Astrocyte (in vitro differentiated cells and primary cell): Measurements from ENCODE around the gene PITPNM3. TPM values are rescaled to one million over a fixed set of nuclear protein-coding genes. Genes with fewer than 3 reads are reported as not detected.

Source experiments
- DNase-seq: peaks from one replicate; pipeline ENCODE4 v3.0.0-alpha.2; 2010; ENCODE audit warnings: low read depth
- FAIRE-seq: peaks from 2 replicates; lab custom pipeline; 2011; peaks lifted over from hg19 to GRCh38; lab: Jason Lieb, UNC
- H2AFZ ChIP-seq: 2 replicates; pipeline ENCODE4 v1.6.0; 2012; ENCODE audit warnings: low read depth, low read length, inconsistent platforms
- H3K27ac ChIP-seq: 2 replicates; pipeline ENCODE4 v1.5.1; 2011; ENCODE audit warnings: low read depth, low read length, inconsistent platforms
- H3K27me3 ChIP-seq: 2 replicates; pipeline ENCODE4 v1.6.0; 2011; ENCODE audit warnings: low read length, inconsistent platforms; ENCODE audit not compliant: insufficient read depth
- H3K36me3 ChIP-seq: 2 replicates; pipeline ENCODE4 v1.5.1; 2011; ENCODE audit warnings: low read length, inconsistent platforms; ENCODE audit not compliant: insufficient read depth
- H3K4me1 ChIP-seq: 2 replicates; pipeline ENCODE4 v1.5.1; 2011; ENCODE audit warnings: low read length, inconsistent platforms; ENCODE audit not compliant: insufficient read depth
- H3K4me2 ChIP-seq: 2 replicates; pipeline ENCODE4 v1.6.0; 2012; ENCODE audit warnings: low read length, inconsistent platforms
- H3K4me3 ChIP-seq: 2 replicates; pipeline ENCODE4 v1.5.1; 2011; ENCODE audit warnings: low read depth, mild to moderate bottlenecking, low read length, inconsistent platforms; ENCODE audit not compliant: insufficient read depth
- H3K79me2 ChIP-seq: 2 replicates; pipeline ENCODE4 v1.6.0; 2012; ENCODE audit warnings: mild to moderate bottlenecking, low read length, inconsistent platforms; ENCODE audit not compliant: insufficient read depth
- H3K9ac ChIP-seq: 2 replicates; pipeline ENCODE4 v1.6.0; 2012; ENCODE audit warnings: mild to moderate bottlenecking, low read length, inconsistent platforms
- H3K9me3 ChIP-seq: 2 replicates; pipeline ENCODE4 v1.5.1; 2012; ENCODE audit warnings: low read depth, mild to moderate bottlenecking, low read length, inconsistent platforms; ENCODE audit not compliant: insufficient read depth
- H4K20me1 ChIP-seq: 2 replicates; pipeline ENCODE4 v1.6.0; 2012; ENCODE audit warnings: low read length, inconsistent platforms; ENCODE audit not compliant: insufficient read depth
- H3K27ac Mint-ChIP-seq: one replicate; pipeline ENCODE4 v1.8.0; 2021; ENCODE audit warnings: mild to moderate bottlenecking, mixed read lengths; ENCODE audit not compliant: unreplicated experiment
- H3K27me3 Mint-ChIP-seq: one replicate; pipeline ENCODE4 v1.8.0; 2021; ENCODE audit warnings: low read depth, mixed read lengths; ENCODE audit not compliant: unreplicated experiment
- H3K36me3 Mint-ChIP-seq: one replicate; pipeline ENCODE4 v1.8.0; 2021; ENCODE audit warnings: low read depth, mixed read lengths; ENCODE audit not compliant: unreplicated experiment
- H3K4me1 Mint-ChIP-seq: one replicate; pipeline ENCODE4 v1.8.0; 2021; ENCODE audit warnings: low read depth, mixed read lengths; ENCODE audit not compliant: unreplicated experiment
- H3K4me3 Mint-ChIP-seq: one replicate; pipeline ENCODE4 v1.8.0; 2021; ENCODE audit warnings: mild to moderate bottlenecking, moderate library complexity, mixed read lengths; ENCODE audit not compliant: unreplicated experiment
- H3K9me3 Mint-ChIP-seq: one replicate; pipeline ENCODE4 v1.8.0; 2021; ENCODE audit warnings: mild to moderate bottlenecking, mixed read lengths; ENCODE audit not compliant: unreplicated experiment
- CTCF ChIP-seq: IDR thresholded peaks from 2 replicates; pipeline ENCODE4 v1.5.1; 2011; ENCODE audit warnings: low read depth, mild to moderate bottlenecking, inconsistent platforms, low read length, moderate library complexity; ENCODE audit not compliant: insufficient read depth
- EZH2 ChIP-seq: IDR thresholded peaks from 2 replicates; pipeline ENCODE4 v1.6.1; 2012; ENCODE audit warnings: mild to moderate bottlenecking, low read length, inconsistent platforms; ENCODE audit not compliant: insufficient read depth
- total RNA-seq: library from RNA; stranded (reverse); gene quantifications from 2 replicates; pipeline ENCODE4 v1.2.1, GENCODE V29; 2021

The PITPNM3 gene
- total RNA-seq, 1 donor from 2014 or later: 1.3 TPM

- H3K27ac Mint-ChIP-seq: no peak overlapping the region
- no peak overlapping the region for H3K4me2 ChIP-seq
- peaks cover 22% of the 10 kb centered on the region for H3K4me1 Mint-ChIP-seq
- H3K36me3 ChIP-seq: peaks cover 4% of the 10 kb centered on the region
- no peak overlapping the region for H2AFZ ChIP-seq
- FAIRE-seq (no peak), DNase-seq (no peak)
- no peak overlapping the region for H3K4me3 ChIP-seq
- H3K27me3 Mint-ChIP-seq: peaks cover 11% of the 10 kb centered on the region
- peaks cover 19% of the 10 kb centered on the region for H3K4me1 ChIP-seq
- H3K27me3 ChIP-seq: no peaks in the 10 kb centered on the region
- H3K9me3 ChIP-seq: no peaks in the 10 kb centered on the region
- H3K36me3 Mint-ChIP-seq: peaks cover 17% of the 10 kb centered on the region
- no peak overlapping the region for H3K27ac ChIP-seq
- H3K9ac ChIP-seq: no peak overlapping the region
- no peak for TF ChIP-seq EZH2
- TF ChIP-seq CTCF: no peak
- H3K79me2 ChIP-seq: no peaks in the 10 kb centered on the region
- H3K4me3 Mint-ChIP-seq: no peak overlapping the region
- peaks cover 4% of the 10 kb centered on the region for H4K20me1 ChIP-seq
- H3K9me3 Mint-ChIP-seq: peaks cover 6% of the 10 kb centered on the region
Observed at GRCh38 chr17:6572972-6573370, 16.6 kb upstream of the PITPNM3 start.

- Mint-ChIP-seq H3K36me3 (peaks cover 7% of the 10 kb centered on the region), H3K9me3 (peaks cover 4% of the 10 kb centered on the region), H3K27me3 (peaks cover 18% of the 10 kb centered on the region), H3K4me3 (no peak overlapping the region), H3K27ac (no peak overlapping the region), H3K4me1 (peaks cover 22% of the 10 kb centered on the region)
- no peaks in the 10 kb centered on the region for H3K27me3 ChIP-seq
- peaks cover 19% of the 10 kb centered on the region for H3K4me1 ChIP-seq
- H3K4me2 ChIP-seq: no peak overlapping the region
- no peak overlapping the region for H3K9ac ChIP-seq
- H3K36me3 ChIP-seq: no peaks in the 10 kb centered on the region
- DNase-seq (no peak), FAIRE-seq (no peak)
- no peaks in the 10 kb centered on the region for H3K79me2 ChIP-seq
- peaks cover 1% of the 10 kb centered on the region for H4K20me1 ChIP-seq
- H2AFZ ChIP-seq: no peak overlapping the region
- no peak overlapping the region for H3K27ac ChIP-seq
- TF ChIP-seq EZH2: no peak
- TF ChIP-seq CTCF: no peak
- no peak overlapping the region for H3K4me3 ChIP-seq
- H3K9me3 ChIP-seq: no peaks in the 10 kb centered on the region
Observed at GRCh38 chr17:6571452-6571781, 15.1 kb upstream of the PITPNM3 start.

- H3K79me2 ChIP-seq: no peaks in the 10 kb centered on the region
- H3K4me3 ChIP-seq: no peak overlapping the region
- H3K4me2 ChIP-seq: no peak overlapping the region
- Mint-ChIP-seq H3K27me3 (peaks cover 18% of the 10 kb centered on the region), H3K27ac (no peak overlapping the region), H3K4me1 (peaks cover 22% of the 10 kb centered on the region), H3K9me3 (peaks cover 4% of the 10 kb centered on the region), H3K4me3 (no peak overlapping the region), H3K36me3 (peaks cover 7% of the 10 kb centered on the region)
- TF ChIP-seq EZH2 (no peak), CTCF (no peak)
- no peaks in the 10 kb centered on the region for H4K20me1 ChIP-seq
- no peaks in the 10 kb centered on the region for H3K9me3 ChIP-seq
- no peaks in the 10 kb centered on the region for H3K36me3 ChIP-seq
- no peak overlapping the region for H2AFZ ChIP-seq
- no peak overlapping the region for H3K27ac ChIP-seq
- H3K27me3 ChIP-seq: no peaks in the 10 kb centered on the region
- H3K4me1 ChIP-seq: peaks cover 19% of the 10 kb centered on the region
- FAIRE-seq (no peak), DNase-seq (no peak)
- no peak overlapping the region for H3K9ac ChIP-seq
Observed at GRCh38 chr17:6570731-6571451, 14.5 kb upstream of the PITPNM3 start.
